Measurements from ENCODE around the gene OIP5. TPM values are rescaled to one million over a fixed set of nuclear protein-coding genes. Genes with fewer than 3 reads are reported as not detected.

Gene OIP5
- total and polyA plus RNA-seq, 9 of the 15 experiments (the other 6 are each of a cell fraction or from before 2014, with no cell fraction given): 8.3 to 54.8 (median 35.3) TPM

DNA sequence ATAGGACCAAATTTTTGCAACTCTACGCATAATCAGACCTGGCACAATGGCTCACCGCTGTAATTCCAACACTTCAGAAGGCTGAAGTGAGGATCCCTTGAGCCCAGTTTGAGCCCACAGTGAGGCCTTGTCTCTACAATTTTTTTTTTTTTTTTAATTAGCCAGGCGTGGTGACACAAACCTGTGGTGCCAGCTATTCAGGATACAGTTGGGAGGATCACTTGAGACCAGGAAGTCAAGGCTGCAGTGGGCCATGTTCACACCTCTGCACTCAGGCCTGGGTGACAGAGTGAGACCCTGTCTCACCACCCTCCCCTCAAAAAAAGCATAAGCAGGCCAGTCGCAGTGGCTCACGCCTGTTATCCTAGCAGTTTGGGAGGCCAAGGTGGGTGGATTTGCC is 24.7 kb downstream of the OIP5 start:
- no peaks in the 10 kb centered on the region for H4K20me1 ChIP-seq (replicated peaks; ENCODE audit: control insufficient read depth, insufficient read depth, low read length)
- CTCF ChIA-PET (ENCODE audit: low intra/inter-chr PET ratio): no interaction called here
- H3K9ac ChIP-seq (ENCODE audit: insufficient read depth in 1 of 2, low read depth in 2 of 2, low read length in 2 of 2): no peak overlapping the region
- no peaks in the 10 kb centered on the region for H3K79me2 ChIP-seq (ENCODE audit: control insufficient read depth, insufficient read depth, low read length)
- no peak overlapping the region for H3K4me2 ChIP-seq (ENCODE audit: insufficient read depth, low read length)
- in situ Hi-C loops (cut with MboI) (no loop called here), intact Hi-C loops (cut with micrococcal nuclease) (no loop called here)
- H3K4me3 ChIP-seq: no peak overlapping the region
- H3K4me1 ChIP-seq (replicated peaks in 1 of 2; ENCODE audit: control insufficient read depth in 2 of 2, insufficient read depth in 2 of 2, low read length in 2 of 2): no peaks in the 10 kb centered on the region
- H3K36me3 ChIP-seq (ENCODE audit: control insufficient read depth, insufficient read depth, low read length): peaks cover 54% of the 10 kb centered on the region; the same call in 2 of the 3 replicates
- no TSS peak for BruUV-seq (replicated peaks)
- no peak overlapping the region for H3K27ac ChIP-seq (ENCODE audit: extremely low read depth, low read depth, low read length)
- TF ChIP-seq ZBTB17 (CRISPR knock-in tag; IDR thresholded peaks at IDR 0.05): no peak
- TF ChIP-seq ZNF79 (CRISPR knock-in tag; IDR thresholded peaks at IDR 0.05; ENCODE audit: low read depth): no peak
- H3K9me3 ChIP-seq (replicated peaks; ENCODE audit: control insufficient read depth, insufficient read depth, low read depth, low read length): no peaks in the 10 kb centered on the region
- no peaks in the 10 kb centered on the region for H3K9me1 ChIP-seq (ENCODE audit: control insufficient read depth, insufficient read depth, low read length)
- DNase-seq (ENCODE audit: extremely low read depth in 1 of 4, low spot score in 3 of 4) (no peak), FAIRE-seq (no peak), ATAC-seq (no peak)
- WGBS (ENCODE audit: insufficient coverage, low coverage, missing lambda C conversion rate): 93% methylated on average over 5 of the region's 5 CpGs
- H3K27me3 ChIP-seq (ENCODE audit: control insufficient read depth in 2 of 2, insufficient read depth in 2 of 2, low read length in 2 of 2): no peaks in the 10 kb centered on the region
- POLR2A ChIA-PET: interaction anchor here (1.9 kb wide), 2 partner anchors 11 to 25 kb away, joined by 5 to 7 read pairs; partner anchors contain the start of genes NUSAP1 and OIP5
- no peak overlapping the region for H2AFZ ChIP-seq (ENCODE audit: low read depth, low read length)

DNA sequence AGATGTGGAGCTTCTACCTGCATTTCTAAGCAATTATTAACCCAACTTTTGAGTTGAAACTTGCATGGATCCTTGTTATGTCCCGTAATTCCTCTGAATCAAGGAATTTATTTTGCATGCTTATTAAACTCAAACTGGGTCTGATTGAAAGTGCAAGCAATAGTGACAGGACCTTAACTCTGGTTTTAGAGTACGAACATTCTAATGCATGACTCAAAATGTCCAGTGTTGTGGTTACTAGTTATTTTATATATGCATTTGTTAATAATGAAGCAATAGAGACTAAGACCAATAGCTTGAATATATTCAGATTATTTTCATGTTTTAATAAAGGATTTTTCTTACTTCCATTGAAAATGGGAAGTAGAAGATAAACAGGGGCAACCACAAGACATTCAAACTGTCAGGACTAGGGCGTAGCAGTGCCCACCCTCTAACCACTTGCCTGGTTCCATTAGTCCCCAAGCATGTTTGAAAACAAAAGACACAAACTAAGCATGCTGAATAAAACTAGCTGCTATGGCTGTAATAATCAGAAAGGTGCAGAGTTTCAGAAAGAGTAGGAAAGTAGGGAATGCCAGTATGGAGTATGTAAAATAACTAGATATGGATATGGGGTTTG is 28.1 kb downstream of the OIP5 start:
- Histone ChIP-seq H3K4me1 (replicated peaks in 1 of 2; ENCODE audit: control insufficient read depth in 2 of 2, insufficient read depth in 2 of 2, low read length in 2 of 2) (no peaks in the 10 kb centered on the region), H3K27me3 (ENCODE audit: control insufficient read depth in 2 of 2, insufficient read depth in 2 of 2, low read length in 2 of 2) (no peaks in the 10 kb centered on the region), H3K9ac (ENCODE audit: insufficient read depth in 1 of 2, low read depth in 2 of 2, low read length in 2 of 2) (no peak overlapping the region), H3K27ac (ENCODE audit: extremely low read depth, low read depth, low read length) (no peak overlapping the region), H3K4me3 (no peak overlapping the region), H2AFZ (ENCODE audit: low read depth, low read length) (no peak overlapping the region), H3K79me2 (ENCODE audit: control insufficient read depth, insufficient read depth, low read length) (no peaks in the 10 kb centered on the region), H3K9me1 (ENCODE audit: control insufficient read depth, insufficient read depth, low read length) (no peaks in the 10 kb centered on the region), H4K20me1 (replicated peaks; ENCODE audit: control insufficient read depth, insufficient read depth, low read length) (no peaks in the 10 kb centered on the region), H3K4me2 (ENCODE audit: insufficient read depth, low read length) (no peak overlapping the region), H3K9me3 (replicated peaks; ENCODE audit: control insufficient read depth, insufficient read depth, low read depth, low read length) (no peaks in the 10 kb centered on the region), H3K36me3 (ENCODE audit: control insufficient read depth, insufficient read depth, low read length) (peaks cover 58% of the 10 kb centered on the region; the same call in 2 of the 3 replicates)
- WGBS (ENCODE audit: insufficient coverage, low coverage, missing lambda C conversion rate): 80% methylated on average over 3 of the region's 3 CpGs
- no peak for ATAC-seq
- ChIA-PET CTCF (ENCODE audit: low intra/inter-chr PET ratio) (no interaction called here), POLR2A (interaction anchor here (0.6 to 2.1 kb wide), 7 partner anchors 10 to 362 kb away, joined by 3 to 10 read pairs (median 3); partner anchors contain the start of genes NUSAP1 and OIP5)
- no peak for TF ChIP-seq ILF3 (IDR thresholded peaks at IDR 0.05; ENCODE audit: borderline replicate concordance)
- no peak for DNase-seq (ENCODE audit: extremely low read depth in 1 of 4, low spot score in 3 of 4)
- intact Hi-C loops (cut with micrococcal nuclease): no loop called here
- FAIRE-seq: no peak
- in situ Hi-C loops (cut with MboI): no loop called here
- no TSS peak for BruUV-seq (replicated peaks)

All from K562 (cell line).